GM13976 (cell line): ENCODE results near the gene KCTD1.

ENCODE experiments used
- DNase-seq: peaks from one replicate; pipeline ENCODE4 v3.0.0; 2012; ENCODE audit warnings: low spot score
- CTCF ChIP-seq: IDR thresholded peaks from 2 replicates; pipeline ENCODE4 v1.5.1; 2012; ENCODE audit warnings: borderline replicate concordance, mild to moderate bottlenecking; ENCODE audit not compliant: insufficient read depth; ENCODE audit errors: extremely low read depth, missing control alignments, control extremely low read depth
- in situ Hi-C: fragments of 300-500 bp; cut with MboI; formaldehyde crosslinking; loops from one replicate; pipeline ENCODE4 v1.12.0; 2022; ENCODE audit warnings: low sequenced_read_pairs, mixed read lengths, inconsistent platforms; ENCODE audit not compliant: unreplicated experiment

KCTD1 gene

GRCh38 chr18:26470011-26470637 is 78.2 kb downstream of the KCTD1 start:
- TF ChIP-seq CTCF: no peak
- in situ Hi-C loops: no loop called here
- DNase-seq: peak; percentile 45

GRCh38 chr18:26468931-26469340 is 79.4 kb downstream of the KCTD1 start:
- DNase-seq: peak; percentile 43
- in situ Hi-C loops: no loop called here
- peak; percentile 18 for TF ChIP-seq CTCF

GRCh38 chr18:26466026-26466425 is 82.3 kb downstream of the KCTD1 start:
- no peak for TF ChIP-seq CTCF
- in situ Hi-C loops: no loop called here

GRCh38 chr18:26465431-26465830 is 82.9 kb downstream of the KCTD1 start:
- TF ChIP-seq CTCF: no peak
- in situ Hi-C loops: no loop called here
- no peak for DNase-seq

More at GRCh38 chr18:26466026-26466425, 82.3 kb downstream of the KCTD1 start:
- DNase-seq: no peak

GRCh38 chr18:26464128-26465011 is 84.0 kb downstream of the KCTD1 start:
- in situ Hi-C loops: no loop called here
- no peak for DNase-seq
- no peak for TF ChIP-seq CTCF

- no peak for TF ChIP-seq CTCF
- in situ Hi-C loops: no loop called here
- DNase-seq: no peak
Measured at GRCh38 chr18:26462355-26462754, 86.0 kb downstream of the KCTD1 start.

- DNase-seq: no peak
Measured at GRCh38 chr18:26461405-26461804, 86.9 kb downstream of the KCTD1 start.

More at GRCh38 chr18:26461405-26461804, 86.9 kb downstream of the KCTD1 start:
- no peak for TF ChIP-seq CTCF
- in situ Hi-C loops: no loop called here
